Mucosa of descending colon (tissue), 3 donors: ENCODE measurements around the gene EDNRB. TPM values are rescaled to one million over a fixed set of nuclear protein-coding genes. Genes with fewer than 3 reads are reported as not detected.

ENCODE experiments used
- ATAC-seq: fragments of 200-7000 bp; cut with Tn5 transposase; one replicate; pipeline ENCODE4 v1.9.1; 2020; ENCODE audit warnings: mild to moderate bottlenecking, moderate library complexity
- DNase-seq, 3 donors: peaks; one replicate each; pipeline ENCODE4 v3.0.0-alpha.2; 2020
- H3K36me3 ChIP-seq: fragments of 200-600 bp; one replicate; pipeline ENCODE4 v1.8.0; 2021; ENCODE audit warnings: low read depth, mild to moderate bottlenecking
- H3K4me1 ChIP-seq: fragments of 200-600 bp; one replicate; pipeline ENCODE4 v1.8.0; 2021; ENCODE audit warnings: low read depth, mild to moderate bottlenecking
- H3K4me3 ChIP-seq: fragments of 200-600 bp; one replicate; pipeline ENCODE4 v1.8.0; 2021; ENCODE audit warnings: mild to moderate bottlenecking
- H3K9me3 ChIP-seq: fragments of 200-600 bp; one replicate; pipeline ENCODE4 v1.8.0; 2021; ENCODE audit warnings: mild to moderate bottlenecking
- CTCF ChIP-seq: fragments of 200-600 bp; IDR thresholded peaks from one replicate; pipeline ENCODE4 v1.8.0; 2022; ENCODE audit warnings: antibody characterized with exemption, mild to moderate bottlenecking
- intact Hi-C, 2 donors: fragments of 100-400 bp; cut with DNase I in 1 of 2; cut with micrococcal nuclease in 1 of 2; formaldehyde crosslinking; loops; one replicate each; pipeline versions ENCODE4 v1.11.0 to v1.11.1; 2022; cut with DNase I, micrococcal nuclease
- total RNA-seq, 3 donors: library from RNA; stranded (reverse); fragmentation: NEBNext Ultra II Directional in 2 of 3; extraction: Animal tissue kit (Norgen Biotek cat#: 25700) in 2 of 3; gene quantifications; one replicate each; pipeline versions ENCODE4 v1.2.1 to v1.2.4, GENCODE V29; 2021 to 2023
- donor health status: DM: no; HTN: no; CAD: no; lungs with moderate emphysema.
- donor health status: DM: no; HTN: no; CAD: no.
- donor health status: DM: no; HTN: yes; CAD: no.

The EDNRB gene
- total RNA-seq, 3 donors from 2014 or later, result 6.8 to 11.2 (median 11.0) TPM

GRCh38 chr13:77891486-77891885 is 27.1 kb downstream of the EDNRB start:
- Histone ChIP-seq H3K36me3 (no peaks in the 10 kb centered on the region), H3K9me3 (no peaks in the 10 kb centered on the region), H3K4me3 (no peak overlapping the region), H3K4me1 (no peaks in the 10 kb centered on the region)
- no peak for ATAC-seq
- TF ChIP-seq CTCF, result no peak
- DNase-seq, result no peak
- intact Hi-C loops, result no loop called here

- ATAC-seq (no peak), DNase-seq (no peak)
- no peaks in the 10 kb centered on the region for H3K9me3 ChIP-seq
- H3K4me1 ChIP-seq, result no peaks in the 10 kb centered on the region
- H3K4me3 ChIP-seq, result no peak overlapping the region
- intact Hi-C loops, result no loop called here
- H3K36me3 ChIP-seq, result no peaks in the 10 kb centered on the region
- no peak for TF ChIP-seq CTCF
These were observed 27.6 kb downstream of the EDNRB start for GRCh38 chr13:77891041-77891440.

- ATAC-seq (no peak), DNase-seq (no peak)
- intact Hi-C loops, result no loop called here
- no peak overlapping the region for H3K4me3 ChIP-seq
- H3K9me3 ChIP-seq, result peaks cover 3% of the 10 kb centered on the region
- H3K36me3 ChIP-seq, result no peaks in the 10 kb centered on the region
- no peaks in the 10 kb centered on the region for H3K4me1 ChIP-seq
- no peak for TF ChIP-seq CTCF
These were observed 35.3 kb downstream of the EDNRB start for GRCh38 chr13:77883328-77883727.

- no peak for TF ChIP-seq CTCF
- ATAC-seq, result no peak
- Histone ChIP-seq H3K9me3 (peaks cover 3% of the 10 kb centered on the region), H3K36me3 (no peaks in the 10 kb centered on the region), H3K4me3 (no peak overlapping the region), H3K4me1 (no peaks in the 10 kb centered on the region)
- DNase-seq, result no peak
- intact Hi-C loops, result no loop called here
These were observed 40.4 kb downstream of the EDNRB start for GRCh38 chr13:77878190-77878589.

- intact Hi-C loops, result no loop called here
- no peak for TF ChIP-seq CTCF
- DNase-seq (no peak), ATAC-seq (no peak)
- Histone ChIP-seq H3K36me3 (no peaks in the 10 kb centered on the region), H3K9me3 (peaks cover 3% of the 10 kb centered on the region), H3K4me3 (no peak overlapping the region), H3K4me1 (no peaks in the 10 kb centered on the region)
These were observed 42.5 kb downstream of the EDNRB start for GRCh38 chr13:77876176-77876575.

- DNase-seq (no peak), ATAC-seq (no peak)
- Histone ChIP-seq H3K36me3 (no peaks in the 10 kb centered on the region), H3K4me3 (no peak overlapping the region), H3K9me3 (peaks cover 3% of the 10 kb centered on the region), H3K4me1 (no peaks in the 10 kb centered on the region)
- TF ChIP-seq CTCF, result no peak
- intact Hi-C loops, result no loop called here
These were observed 44.2 kb downstream of the EDNRB start for GRCh38 chr13:77874406-77874805.
